Measurements from ENCODE around the gene PPP3CA.

Gene PPP3CA

DNA sequence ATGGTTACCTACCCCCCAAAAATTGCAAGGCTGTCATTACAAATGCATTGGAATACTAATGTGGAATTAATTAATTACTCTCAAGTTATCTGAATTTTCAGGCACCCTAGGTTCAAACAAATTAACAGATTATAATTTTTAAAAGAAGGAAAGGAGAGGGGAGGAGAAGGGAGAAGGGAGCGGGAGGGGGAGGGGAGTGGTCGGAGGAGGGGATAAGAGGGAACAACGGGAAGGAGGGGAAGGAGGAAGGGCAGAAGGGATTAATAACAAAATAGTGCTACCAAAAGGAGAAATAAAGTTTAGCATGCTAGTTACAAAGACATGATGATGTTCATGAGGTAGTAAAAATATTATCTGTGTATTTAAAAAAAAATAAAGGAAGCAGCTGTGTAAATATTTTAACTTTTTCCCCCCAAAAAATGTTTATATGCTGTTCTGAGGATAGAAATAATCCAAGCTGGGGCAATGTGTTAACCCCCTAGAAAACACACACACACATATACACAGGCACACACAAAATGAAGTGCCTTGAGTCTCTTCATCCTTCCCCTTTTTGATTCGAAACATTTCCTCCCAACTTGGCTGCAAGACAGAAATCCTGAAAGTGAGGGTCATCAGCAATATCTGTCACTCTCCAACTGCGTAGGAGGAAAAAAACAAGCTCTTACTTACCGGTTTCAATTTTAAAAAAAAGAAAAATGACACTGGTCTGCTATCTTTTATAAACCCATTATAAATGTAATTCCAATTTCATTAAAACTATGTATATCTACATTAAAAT, 58.8 kb downstream of the PPP3CA start:
- DNase-seq (ENCODE audit: low read depth) = no peak

DNA sequence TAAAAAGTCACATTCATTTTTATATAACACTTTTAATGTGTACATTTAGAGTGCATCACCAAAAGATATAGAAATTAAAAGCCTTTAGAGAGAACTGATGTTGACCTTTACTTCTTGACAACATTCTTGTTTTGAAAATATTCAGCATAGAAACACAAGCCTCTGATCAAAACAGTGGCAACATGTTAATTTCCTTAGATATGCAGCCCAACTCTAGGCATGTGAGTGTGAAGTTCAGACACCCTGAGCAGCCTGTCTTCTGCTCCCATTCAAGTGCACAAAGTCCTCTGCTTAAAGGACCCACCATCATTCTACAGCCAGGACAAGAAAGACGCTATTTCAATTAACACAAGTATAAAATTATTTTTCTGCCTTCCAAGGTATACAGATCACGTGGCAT, 60.0 kb downstream of the PPP3CA start:
- no peak for DNase-seq (ENCODE audit: low read depth)

DNA sequence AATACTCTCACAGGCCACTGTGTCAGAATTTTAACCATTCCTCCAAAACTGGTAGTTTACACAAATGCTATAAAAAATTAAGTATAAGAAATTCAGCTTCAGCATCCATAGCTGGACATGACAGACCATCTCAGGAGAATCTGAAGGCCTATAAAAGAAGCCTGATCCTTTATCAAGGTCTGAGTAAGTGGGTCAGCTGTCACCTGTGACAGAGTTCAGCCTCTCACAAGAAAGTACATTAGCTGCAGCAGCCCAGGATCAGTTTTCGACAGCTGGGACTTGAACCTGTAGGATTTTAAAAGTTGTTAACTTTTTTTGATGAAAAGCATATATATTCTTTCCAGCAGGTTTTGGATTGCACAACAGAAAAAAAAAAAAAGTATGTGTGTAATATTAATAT, 60.7 kb downstream of the PPP3CA start:
- DNase-seq (ENCODE audit: low read depth) = no peak

DNA sequence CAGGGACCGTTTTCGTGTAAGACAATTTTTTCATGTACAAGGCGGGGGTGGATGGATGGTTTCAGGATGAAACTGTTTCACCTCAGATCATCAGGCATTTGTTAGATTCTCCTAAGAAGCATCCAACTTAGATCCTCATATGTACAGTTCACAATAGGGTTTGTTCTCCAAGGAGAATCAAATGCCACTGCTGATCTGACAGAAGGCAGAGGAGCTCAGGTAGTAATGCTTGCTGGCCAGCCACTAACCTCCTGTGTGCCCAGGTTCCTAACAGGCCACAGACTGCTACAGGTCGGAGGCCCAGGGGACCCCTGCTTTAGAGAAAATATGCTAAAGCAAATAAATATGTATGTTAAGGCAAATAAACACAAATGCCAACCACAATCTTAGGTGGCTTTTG, 61.3 kb downstream of the PPP3CA start:
- no peak for DNase-seq (ENCODE audit: low read depth)

DNA sequence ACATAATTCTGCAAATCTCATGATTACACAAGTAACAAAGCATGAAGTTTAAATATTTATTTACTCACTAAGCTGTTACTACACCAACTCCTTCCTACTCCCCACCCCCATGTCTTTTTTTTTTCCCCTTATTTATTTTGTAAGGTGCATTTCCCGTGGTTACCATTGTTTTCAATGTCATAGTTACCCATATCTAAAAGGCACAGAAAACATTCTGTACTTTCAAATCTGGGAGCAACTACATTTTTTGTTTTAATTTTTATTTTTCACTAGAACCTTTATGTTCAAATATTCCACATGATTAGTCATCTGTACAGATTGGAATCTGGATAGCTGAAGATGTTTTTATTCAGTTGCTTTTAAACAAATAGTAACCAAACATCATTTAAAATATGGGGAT, 62.8 kb downstream of the PPP3CA start:
- DNase-seq (ENCODE audit: low read depth) = no peak

DNA sequence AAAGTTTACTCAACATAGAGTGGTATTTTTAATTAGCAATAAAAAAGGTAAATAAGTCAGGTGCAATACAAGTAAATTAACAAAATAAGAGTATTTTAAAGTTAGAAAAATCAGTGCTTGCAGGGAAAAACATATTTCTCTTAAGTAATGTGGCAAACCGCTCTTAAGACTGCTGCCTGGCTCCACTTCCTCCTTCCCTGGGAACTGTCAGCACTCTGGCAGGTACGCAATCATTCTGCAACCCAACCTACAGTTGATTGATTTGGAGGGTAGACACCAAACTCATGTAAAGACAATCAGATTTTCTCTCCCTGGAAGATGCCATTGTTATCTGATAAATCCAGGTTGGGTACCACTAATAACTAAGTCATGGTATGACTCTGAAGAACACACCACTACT, 63.9 kb downstream of the PPP3CA start:
- no peak for DNase-seq (ENCODE audit: low read depth)

DNA sequence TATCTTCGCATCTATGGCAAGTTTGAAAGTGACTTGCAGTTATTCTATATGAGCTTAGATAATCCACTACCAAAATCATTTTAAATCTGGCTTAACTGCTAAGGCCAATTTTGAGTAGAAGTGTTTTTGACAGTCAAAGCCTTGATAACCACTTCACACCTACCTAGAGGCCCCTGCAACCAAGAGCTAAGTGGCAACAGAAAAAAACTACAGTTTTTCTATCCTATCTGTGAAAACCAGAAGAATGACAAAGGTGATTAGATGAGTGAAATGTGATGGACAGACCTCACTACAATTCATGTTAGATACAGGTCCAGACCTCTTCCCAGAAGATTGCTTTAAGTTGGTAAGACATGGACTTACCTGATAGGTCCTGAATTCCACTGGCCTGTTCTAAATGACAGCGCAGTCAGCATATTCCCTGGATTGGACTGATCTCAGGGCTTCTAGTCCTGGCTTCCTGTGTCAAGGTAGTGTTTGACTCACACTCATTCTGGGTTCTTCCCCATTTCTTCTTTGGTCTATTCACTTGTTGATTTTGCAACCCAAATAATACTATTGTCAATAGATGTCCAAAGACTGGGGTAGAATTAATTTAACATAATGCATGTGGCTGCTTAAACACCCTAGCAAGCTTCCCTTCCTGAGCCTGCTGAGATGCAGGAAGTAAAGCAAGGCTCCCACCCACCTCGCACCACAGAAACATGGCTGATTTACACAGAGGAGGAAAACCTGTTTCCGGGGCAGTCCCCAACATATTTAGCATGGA, 65.1 kb downstream of the PPP3CA start:
- no peak for DNase-seq (ENCODE audit: low read depth)

DNA sequence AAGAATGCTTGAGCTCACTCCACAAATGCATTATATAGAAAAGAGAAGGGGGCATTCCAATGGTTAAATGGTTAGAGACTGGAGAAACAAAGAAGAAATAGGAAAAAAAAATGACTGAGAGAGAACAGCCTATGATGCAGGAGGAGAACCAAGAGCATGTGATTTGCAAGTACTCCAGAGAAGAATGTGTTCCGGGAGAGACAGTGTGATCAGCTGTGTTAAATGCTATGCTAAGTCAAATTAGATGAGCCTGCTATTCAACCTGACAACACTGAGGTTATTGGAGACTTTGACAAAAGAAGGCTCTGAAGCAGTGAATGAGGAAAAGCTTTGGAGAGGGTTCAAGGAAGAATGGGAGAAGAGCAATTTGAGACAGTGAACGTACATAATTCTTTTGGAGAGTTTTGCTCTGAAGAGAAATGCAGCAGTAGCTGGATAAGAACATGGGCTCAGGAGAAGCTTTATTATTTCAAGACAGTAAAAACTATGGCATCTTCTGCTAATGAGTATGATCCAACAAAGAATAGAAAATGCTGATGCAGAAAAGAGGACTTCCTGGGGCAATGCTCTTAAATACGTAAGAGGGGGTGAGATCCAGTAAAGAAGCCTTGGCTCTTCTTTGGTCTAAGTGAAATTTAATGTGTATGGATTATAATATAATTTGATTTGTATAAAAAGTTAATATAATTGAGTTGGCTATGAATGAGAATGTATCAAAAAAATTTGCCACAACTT, 66.3 kb downstream of the PPP3CA start:
- DNase-seq (ENCODE audit: low read depth) = no peak

DNA sequence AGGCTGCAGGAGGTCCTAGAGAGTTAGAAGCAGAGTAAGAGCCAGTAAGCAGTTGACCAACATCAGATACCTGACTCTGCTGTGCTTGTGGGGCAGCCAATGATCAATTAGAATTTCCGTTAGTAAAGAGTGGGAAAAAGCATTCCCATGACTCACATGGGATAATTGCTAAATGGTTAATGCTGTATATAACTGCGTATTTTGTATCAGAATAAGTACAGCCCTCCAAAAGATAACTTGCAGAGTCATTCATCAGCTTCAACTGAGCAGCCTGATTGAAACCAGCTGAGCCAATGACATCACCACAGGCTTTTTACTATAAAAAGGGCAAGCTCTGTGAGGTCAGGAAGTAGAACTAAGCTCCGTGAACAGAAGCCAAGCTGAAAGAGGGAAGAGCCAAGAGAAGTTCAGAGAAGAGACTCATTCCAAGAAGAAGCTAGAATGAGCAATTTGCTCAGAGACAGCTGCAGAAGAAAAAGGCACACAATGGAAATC, 67.9 kb downstream of the PPP3CA start:
- DNase-seq (ENCODE audit: low read depth) = peak; percentile 97

DNA sequence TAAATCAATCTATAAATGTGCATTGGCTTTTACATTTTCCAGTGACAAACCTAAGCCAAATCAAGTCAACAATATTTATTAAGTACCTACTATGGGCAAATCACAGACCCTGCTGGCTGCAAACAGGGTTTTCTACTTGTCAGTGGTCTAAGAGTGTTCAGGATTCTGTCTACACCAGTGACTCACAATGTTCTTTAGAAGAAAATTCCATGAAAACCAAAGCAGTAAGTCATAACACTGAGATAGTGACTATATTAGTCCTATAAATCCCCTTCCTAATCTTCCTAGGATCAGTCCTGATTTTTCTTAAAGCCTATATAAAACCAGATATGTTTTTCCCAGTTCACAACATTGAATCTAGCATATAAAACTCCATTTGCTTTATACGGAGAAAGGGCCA, 69.7 kb downstream of the PPP3CA start:
- DNase-seq (ENCODE audit: low read depth) = no peak

DNA sequence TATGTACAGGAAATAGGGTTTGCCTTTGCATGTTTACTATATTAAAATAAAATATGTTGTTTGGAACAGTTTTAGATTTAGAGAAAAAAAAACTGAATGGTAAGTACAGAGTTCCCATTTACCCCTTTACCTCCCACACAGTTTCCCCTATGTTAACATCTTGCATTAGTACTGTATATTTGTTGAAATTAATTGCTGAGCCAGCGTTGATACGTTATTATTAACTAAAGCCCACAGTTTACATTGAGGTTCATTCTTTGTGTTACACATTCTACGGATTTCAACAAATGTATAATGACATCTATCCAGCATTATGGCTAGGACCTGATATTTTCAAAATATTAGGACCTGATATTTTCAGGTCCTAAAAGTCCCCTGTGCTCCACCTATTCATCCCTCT, 70.7 kb downstream of the PPP3CA start:
- no peak for DNase-seq (ENCODE audit: low read depth)

DNA sequence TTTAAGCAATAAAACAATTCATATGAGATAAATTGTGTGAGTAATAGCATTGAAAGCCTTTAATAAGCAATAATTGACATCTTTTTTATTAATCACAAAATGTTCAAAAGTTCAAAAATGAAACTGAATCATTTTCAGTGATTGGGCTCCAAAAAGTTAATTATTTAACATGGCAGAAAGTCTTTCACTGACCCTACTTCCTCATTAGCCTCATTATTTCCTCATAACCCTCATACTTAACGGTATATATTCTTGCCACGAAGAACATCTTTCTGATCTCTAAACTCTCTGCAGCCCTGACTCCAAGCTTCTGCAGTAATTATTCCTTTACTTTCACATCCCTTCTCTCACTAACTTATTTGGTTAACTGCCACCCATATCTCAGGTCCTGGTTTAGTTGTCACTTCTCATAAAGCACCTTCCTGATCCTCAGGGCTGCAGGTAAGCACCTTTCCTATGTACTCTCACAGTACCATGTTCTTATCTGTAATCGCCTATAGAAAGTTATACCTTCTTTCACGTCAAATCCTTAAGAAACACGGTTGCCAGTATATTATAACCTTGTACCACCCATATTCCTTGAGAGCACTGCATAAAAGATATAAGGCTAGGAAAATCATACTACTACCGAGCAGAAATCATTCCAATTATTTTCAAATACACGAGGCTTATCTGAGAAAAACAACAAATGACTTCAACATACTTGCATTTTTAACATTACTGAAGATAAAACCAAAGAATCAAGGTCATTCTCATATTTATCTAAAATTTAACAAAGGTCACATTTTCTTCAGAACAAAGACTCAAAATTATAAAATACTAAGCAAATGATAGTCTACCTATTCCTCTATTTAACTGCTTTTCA, 72.2 kb downstream of the PPP3CA start:
- DNase-seq (ENCODE audit: low read depth) = no peak

DNA sequence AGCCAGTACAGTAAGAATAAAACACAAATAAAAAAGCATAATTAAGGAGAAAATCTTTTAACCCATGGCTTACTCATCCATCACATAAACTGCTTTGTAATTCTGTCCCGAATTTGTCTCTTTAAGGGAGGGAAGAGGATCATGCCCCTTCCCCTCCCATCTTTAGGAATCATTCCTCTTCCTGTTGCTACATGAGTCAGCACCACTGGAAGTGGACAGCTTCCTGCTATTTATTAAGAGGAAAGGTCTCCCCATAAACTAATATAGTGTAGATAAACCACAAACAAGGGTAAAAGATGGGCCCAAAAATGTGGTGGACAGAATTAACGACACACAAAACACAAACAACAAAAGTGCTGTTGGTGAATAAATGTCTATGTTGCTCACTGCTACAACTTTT, 75.8 kb downstream of the PPP3CA start:
- no peak for DNase-seq (ENCODE audit: low read depth)

DNA sequence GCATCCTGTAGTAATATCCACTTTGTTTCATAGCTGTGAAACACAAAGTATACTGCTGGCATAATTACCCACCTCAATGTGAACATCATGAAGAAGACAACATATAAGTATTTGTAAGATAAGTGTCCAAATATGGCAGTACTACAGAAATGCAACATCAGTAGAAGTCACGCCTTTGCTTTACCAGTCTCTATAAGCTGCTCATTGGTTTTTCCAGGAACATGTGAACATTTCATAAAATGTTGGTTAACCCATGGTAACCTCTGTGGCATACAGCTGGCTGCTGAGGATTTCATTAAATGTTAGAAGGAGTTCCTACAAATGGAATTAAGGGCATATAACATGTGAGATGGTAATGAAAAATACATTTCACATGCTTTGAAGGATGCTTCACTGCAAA, 77.6 kb downstream of the PPP3CA start:
- DNase-seq (ENCODE audit: low read depth) = no peak

DNA sequence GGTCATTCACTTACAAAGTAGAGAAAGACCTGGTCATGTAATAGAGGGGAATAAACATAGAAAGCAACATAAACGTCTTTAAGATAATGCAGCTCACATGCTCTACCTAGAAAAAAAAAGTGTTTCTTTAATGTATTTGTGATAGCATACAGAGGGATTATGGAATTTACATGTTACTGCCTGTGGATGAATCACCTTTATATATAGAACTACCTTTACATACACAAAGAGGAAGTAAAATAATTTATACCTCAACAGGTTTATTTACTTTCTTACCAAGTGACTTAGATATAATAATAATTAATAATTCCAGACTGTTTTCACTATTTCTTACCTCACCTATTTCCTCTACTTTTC, 81.5 kb downstream of the PPP3CA start:
- no peak for DNase-seq (ENCODE audit: low read depth)

DNA sequence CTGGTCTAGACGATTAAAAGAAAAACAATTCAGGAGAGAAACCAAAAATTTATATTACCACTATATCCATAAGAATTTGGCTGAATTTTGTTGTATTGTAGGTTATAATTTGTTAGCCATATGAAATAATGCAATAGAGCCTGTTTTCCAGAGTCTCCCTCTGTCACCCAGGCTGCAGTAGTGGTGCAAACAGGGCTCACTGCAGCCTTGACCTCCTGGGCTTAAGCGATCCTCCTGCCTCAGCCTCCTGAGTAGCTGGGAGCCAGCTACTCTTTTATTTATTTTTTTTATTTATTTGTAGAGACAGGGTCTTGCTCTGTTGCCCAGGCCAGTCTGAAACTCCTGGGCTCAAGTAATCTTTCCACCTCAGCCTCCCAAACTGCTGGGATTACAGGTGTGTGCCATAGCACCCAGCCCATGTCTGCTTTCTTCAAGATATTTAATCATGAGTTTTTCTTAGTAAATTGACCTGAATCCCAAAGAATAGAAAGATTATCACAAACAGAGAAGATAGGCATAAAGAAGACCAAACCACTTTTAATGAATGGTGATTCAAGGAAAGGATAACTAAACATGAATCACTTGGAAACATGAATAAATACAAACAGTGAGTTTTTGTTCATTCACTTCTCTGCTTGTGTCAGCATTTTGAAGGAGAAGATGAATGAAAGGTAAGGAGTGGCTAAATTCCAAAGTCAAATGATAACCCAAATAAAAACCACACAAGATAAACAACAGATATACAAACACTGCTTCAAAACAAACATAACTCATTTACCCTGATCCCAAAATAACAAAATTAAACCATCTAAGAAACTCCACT, 82.1 kb downstream of the PPP3CA start:
- DNase-seq (ENCODE audit: low read depth) = no peak

DNA sequence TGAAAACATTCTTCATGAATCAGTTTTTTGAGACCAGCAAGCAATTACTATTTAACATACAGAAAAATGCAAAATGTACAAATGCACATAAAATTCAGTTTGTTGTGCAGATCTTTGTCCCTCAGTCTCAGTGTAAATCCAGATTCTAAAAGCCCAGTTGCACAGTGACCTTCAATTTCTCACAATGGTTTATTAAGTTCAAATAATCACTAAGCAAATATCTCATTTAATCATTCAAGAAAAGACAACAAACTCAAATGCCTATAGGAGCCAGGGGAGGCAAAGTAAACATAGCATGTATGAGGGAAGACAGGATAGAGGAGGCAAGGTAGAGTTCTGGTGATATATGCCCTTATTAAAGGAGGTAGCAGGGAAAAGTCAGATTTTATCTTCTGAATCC, 82.8 kb downstream of the PPP3CA start:
- no peak for DNase-seq (ENCODE audit: low read depth)

DNA sequence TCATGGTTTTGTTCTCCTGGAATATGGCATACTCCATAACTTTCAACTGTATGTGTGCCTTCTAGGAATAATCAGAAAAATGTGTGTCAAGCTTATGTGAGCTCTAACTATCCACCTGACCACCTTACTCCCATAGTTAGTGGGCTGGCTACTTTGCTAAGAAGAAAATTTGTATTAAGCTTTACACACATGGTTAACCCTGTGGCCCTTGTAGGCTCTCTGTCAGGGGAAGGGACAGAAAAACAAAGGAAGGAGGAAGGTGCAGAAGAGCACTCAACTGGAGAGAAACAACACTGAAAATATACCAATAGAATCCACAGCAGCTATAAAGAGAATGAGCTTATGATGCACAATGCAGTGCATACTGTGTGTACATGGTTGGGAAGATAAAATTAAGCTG, 84.6 kb downstream of the PPP3CA start:
- no peak for DNase-seq (ENCODE audit: low read depth)

DNA sequence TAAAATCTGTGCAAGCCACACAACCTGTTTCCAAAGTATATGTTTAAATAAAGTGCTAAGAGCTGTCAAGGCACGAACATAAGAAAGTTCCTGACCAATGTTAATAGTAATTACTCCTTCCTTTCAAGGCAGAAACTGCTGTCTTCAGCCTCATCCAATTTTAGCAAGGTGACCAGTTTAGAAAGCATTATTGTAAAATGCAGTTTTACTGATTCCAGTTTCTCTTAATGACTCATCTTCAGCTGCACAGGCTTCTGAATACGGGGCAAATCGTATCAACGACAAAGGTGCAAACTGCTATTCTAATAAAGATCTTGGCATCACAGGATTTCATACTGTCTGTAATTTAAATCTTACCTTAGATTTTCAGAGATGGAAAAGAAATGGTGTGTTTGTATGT, 87.5 kb downstream of the PPP3CA start:
- DNase-seq (ENCODE audit: low read depth) = no peak

DNA sequence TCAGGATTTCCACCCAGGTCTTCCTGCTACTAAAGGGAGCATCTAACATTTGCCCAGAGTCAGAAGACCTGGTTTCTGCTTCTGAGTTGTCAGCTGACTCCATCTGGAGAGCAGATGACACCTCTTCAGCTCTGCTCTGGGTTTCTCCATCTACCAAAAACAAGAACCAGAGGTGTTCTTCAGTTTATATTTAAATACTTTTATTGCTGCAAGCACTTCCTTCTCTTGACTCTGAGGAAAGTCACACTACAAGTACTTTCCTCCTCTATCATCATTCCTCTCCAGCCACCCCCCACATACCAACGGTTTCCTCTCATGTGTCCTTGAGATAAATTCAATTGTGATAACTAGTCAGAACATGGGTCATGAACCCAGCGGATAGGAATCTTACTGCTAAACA, 88.4 kb downstream of the PPP3CA start:
- DNase-seq (ENCODE audit: low read depth) = no peak

DNA sequence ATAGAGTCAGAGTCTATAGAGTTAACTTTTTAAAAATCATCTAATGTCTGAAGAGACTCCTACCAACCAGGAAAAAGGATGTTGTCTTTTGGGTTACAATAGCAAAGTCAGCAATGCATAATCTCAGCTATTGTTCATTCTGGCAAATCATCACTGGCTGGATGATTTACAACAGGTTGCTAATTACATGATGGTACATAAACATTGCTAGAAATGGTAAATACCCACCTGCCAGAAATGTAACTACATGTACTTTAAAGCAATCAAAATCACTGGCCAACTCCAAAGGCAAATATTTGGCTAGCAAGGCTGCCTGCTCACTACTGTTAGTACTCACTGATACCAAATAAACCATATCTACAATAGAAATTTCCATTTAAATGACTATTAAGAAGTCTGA, 91.1 kb downstream of the PPP3CA start:
- DNase-seq (ENCODE audit: low read depth) = no peak
